GM19463 (cell line): ENCODE measurements around the gene KIF5C.

Source experiments
- ATAC-seq: cut with Tn5 transposase; IDR thresholded peaks from one replicate; pipeline ENCODE4 v1.9.1; 2021; ENCODE audit warnings: mild to moderate bottlenecking, moderate library complexity; ENCODE audit not compliant: unreplicated experiment

KIF5C gene

DNA sequence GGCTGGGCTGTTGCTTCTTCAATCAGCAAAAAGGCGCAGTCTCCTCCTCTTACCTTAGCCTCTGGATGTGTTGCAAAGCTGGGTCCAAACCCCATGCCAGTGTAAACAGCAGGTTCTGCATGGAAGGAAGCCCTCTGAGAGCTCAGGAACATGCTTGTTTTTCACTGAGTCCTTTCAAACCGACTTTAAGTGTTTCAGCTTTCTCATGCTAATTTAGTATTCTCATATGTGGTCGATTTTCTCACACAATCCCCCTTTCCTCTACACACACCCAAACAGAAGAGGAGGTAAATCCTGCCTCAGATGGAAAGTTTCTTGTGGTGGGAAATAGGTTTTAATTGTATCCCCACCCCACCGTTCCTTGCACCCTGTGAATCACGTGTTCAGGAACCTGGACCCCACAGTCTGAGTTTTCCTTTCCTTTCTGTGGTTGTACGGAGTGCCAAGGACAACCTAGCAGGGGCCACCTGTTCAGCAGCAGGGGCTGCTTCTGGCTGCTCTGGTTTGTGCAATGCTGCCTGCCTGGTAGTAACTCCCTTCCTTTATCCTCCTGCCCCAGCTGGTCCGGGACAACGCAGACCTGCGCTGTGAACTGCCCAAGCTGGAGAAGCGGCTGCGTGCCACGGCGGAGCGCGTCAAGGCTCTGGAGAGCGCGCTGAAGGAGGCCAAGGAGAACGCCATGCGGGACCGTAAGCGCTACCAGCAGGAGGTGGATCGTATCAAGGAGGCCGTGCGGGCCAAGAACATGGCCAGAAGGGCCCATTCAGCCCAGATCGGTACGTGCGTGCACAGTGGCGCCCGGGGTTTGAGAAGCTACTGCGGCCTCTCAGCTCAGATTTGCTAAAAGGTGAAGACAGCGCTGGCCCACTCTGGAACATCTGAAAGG, 134.8 kb downstream of the KIF5C start:
- ATAC-seq = no peak

DNA sequence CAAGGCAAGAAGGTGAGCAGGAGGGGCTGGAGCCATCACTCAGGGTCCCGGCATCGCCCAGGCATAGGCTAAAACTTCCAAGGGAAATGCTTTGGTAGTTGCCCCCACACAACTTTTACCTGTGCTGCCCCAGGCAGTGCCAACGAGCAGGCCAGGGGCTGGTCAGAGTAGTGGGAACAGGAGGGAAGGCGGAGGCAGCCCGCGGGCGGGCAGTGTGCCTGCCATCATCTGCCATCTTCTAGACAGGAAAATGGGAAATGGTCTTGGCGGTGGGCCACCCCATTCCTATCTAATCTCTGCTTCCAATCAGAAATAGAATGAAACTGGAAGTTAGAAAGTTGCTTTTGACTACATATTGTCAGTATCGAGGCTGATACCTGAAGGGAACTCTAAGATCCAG, 137.5 kb downstream of the KIF5C start:
- ATAC-seq = no peak

DNA sequence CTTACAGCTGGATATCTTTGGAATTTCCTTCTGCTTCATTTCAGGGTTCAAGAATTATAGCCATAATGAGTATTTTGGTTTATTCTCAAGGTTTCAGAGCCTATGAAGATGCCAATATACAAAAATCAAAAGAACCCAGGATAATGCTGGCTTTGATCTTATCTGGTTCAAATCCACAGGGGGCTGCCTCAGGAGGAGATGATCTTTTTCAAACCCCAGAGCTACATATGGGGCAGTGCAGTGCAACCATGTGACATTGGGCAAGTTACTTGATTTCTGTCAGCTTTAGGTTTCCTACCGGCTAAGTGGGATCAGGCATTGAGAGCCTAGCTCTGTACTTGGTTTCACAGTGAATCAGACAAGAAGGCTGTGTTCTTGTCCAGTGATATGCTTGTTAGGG, 140.5 kb downstream of the KIF5C start:
- ATAC-seq = no peak

DNA sequence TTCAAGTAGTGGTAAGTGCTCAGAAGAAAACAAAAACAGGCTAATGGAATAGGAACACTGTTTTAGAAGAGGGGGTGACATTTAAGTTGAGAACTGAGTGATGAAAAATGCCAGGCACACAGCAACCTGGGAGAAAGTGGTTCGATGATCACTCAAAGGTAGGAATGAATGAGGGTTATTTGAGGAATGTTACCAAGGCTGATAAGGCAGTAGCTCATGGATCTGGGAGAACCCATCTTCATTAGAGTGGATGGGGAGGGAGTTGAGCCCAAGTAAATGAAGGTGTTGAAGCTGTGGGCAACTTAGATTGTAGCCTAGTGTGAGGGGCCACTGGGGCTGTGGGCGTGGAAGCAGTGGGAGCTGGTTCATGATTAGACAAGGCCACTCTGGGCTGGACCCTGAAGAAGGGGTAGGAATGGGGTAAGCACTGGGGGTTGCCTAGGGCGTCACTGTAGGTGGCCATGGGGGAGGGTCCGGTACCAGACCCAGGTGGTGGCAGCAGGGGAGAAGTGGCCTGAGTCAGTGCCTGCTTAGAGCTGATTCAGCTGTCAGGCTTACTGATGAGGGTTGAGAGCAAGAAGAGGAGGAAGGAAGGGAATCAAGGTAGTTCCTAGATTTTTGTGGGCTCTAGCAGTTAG, 141.0 kb downstream of the KIF5C start:
- no peak for ATAC-seq

DNA sequence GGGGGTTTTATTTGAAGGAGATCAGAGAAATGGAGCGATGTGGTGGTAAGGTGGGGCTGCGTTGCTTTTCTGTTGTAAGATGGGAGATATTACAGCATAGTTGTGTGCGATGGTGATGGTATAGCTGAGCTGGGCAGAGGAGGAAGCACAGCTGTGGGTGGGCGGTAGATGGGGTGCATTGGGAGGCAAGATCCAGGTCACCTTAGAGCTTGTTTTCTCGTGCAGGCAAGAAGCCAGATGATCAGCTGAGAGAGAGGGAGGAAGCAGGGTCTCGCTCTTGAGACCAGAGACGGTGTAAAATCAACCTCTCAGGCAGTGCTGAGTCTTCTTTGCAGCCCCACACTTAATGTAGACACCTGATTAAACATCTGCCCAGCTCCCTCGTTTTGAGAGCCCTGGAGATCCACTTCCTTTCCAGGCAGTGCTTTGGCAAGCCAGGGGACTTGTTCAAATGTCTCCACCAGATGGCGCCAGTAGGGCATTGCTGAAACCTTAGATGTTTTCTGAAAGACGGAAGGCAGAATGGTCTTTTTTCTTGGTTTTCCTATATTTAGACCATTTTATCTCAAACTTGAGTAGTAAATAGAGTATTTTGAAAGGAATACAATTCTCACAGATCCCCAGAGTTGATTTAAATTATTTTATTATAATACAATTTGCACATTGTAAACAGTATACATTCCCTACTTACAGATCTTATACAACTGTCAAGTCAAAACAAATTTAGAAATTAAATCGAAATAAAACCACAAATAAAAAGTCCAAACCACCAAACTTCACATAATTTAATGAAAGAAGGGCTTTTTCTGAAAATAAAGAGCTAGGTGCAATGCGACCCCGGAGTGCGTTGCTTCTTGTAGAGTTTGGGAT, 142.3 kb downstream of the KIF5C start:
- no peak for ATAC-seq

- no peak for ATAC-seq
Observed at GRCh38 chr2:149018981-149019380, 144.0 kb downstream of the KIF5C start.

- ATAC-seq = no peak
Observed at GRCh38 chr2:149019768-149020167, 144.7 kb downstream of the KIF5C start.

- ATAC-seq = peak; percentile 48
Observed at GRCh38 chr2:149020432-149020851, 145.4 kb downstream of the KIF5C start.

GRCh38 chr2:149021271-149021719, 146.3 kb downstream of the KIF5C start:
- ATAC-seq = peak; percentile 41

- peak; percentile 51 for ATAC-seq
Observed at GRCh38 chr2:149021761-149022160, 146.7 kb downstream of the KIF5C start.

- ATAC-seq = no peak
Observed at GRCh38 chr2:149023091-149023490, 148.1 kb downstream of the KIF5C start.

- no peak for ATAC-seq
Observed at GRCh38 chr2:149027590-149028250, 152.7 kb downstream of the KIF5C start.

DNA sequence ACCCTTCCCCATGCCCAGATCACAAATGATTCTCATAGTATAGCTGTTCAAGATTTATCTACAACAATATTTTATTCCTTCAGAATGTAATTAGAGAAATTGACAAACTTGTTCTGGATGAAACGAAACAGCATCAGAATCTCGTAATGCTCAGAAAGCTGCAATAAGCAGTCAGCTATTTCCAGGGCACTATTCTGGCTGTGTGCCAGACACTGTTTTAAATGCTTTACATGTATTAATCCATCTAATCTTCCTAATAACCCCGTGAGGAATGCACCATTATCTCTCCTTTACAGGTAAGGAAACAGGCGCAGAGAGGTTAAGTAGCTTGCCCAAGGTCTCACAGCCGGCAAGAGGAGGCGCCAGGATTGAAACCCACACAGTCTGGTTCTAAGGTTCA, 153.3 kb downstream of the KIF5C start:
- no peak for ATAC-seq

GRCh38 chr2:149028891-149029290, 153.9 kb downstream of the KIF5C start:
- no peak for ATAC-seq

DNA sequence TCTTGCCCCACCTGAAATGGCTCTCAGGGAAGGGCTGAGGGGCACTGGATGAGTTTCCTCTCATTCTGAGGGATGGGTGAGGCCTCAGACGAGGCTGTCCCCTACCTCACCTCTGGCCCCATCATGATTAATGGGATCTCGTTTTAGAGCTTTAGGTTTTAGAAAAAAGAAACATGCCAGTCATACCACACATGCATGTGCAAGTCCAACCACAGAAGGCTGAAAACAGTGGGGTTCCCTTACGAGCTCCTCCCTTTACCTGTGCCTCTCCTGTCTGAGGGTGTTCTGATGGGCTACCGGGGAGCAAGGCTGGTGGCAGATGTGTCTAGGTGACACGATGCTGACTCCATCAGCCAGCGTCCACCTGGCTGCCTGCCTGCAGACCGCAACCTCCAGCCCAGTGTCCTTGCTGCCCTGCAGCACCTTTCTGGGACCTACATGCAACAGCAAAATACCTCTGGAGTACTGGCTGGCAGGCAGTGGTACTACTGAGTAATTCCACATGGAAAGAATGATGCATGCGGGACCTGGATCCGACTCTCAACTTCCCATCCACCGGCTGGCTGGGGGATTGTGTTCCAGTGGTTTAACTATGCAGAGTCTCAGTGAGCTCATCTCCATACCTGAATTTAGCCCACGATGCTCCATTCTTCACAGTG, 154.4 kb downstream of the KIF5C start:
- no peak for ATAC-seq

DNA sequence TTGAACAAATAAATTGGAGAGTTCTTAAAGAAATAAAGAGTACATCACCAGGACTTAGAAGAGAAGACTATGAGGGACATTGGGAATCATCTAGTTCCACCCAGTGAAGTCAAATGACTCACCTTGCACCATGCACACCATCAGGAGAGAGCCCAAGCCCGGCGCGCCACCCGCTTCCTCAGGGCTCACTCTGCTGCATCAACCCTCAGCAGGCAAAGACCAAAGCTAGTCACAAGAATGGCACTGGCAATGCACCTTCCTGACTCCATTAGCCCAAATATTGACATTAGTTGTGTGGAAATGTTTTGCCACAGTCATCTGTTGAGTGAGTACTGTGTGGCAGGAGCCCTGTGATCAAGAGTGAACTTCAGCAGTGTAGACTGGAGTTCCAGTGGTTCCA, 156.4 kb downstream of the KIF5C start:
- ATAC-seq = no peak

DNA sequence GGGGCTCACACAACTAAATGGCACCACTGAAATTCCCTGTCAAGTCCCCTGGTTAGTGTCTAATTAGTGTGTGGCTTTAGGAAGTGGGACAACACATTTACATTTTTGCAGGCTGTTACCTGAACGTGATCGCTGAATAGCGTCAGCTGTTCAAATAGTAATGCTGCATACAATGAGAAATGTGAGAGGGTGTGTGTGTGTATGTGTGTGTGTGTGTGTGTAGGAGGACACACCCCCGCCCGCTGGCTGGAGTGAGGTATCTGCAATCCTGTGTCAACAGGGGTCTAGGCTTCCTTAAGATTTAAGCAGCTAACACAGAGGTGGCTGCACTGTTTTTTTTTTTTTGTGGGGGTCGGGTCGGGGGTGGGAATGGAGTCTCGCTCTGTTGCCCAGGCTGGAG, 158.7 kb downstream of the KIF5C start:
- ATAC-seq = no peak

DNA sequence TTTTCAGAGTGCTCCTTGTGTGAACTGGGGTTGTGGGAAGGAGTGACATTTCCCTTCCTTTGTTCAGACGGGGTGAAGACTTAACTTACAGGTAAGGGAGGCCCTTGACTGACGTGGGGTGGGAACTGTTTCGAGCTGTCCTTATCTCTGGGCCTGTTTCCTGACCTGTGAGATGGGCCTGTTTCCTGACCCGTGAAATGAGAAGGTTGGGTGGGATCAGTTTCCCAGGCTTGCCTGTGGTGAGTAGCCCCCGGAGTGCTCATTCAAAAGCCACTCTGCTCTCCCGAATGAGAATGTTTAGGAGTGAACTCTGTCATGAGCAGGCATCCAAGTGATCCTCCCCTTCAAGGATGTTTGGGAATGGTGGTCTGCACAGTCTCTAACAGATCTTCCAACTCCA, 159.4 kb downstream of the KIF5C start:
- no peak for ATAC-seq

DNA sequence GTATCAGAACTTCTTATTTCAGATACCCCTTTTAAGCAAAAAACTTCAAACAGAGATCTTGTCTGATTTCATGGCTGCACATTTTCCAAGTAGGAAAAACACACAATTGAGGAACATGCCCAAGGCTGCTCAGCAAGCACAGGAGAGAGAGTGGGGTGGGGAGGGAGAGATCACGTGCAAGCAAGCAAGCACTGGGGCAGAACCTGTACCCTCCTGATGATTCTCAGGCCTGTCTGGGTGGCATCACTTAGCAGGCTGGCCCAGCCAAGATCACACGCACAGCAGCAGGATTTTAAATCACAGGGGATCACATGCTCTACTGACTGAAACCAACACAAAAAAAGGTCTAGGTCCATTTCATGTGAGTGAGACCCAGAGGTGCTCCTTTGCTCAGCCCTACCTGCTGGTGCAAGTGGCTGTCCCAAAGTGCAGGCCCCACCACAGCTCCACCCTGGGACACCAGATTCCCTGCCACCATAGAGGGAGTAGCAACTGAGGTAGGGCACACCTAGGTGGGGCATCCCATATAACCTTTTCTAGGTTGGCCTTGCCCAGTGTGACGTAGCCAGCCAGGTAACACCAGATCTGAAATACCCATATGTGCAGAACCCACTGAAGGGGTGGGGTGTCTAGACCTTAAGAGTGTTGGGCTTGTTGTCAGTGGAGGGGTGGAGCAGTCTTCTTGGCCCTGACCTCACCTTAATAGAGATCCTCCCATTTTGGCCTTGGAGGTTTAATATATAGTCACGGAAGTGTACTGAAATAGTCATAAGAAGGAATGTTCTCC, 161.7 kb downstream of the KIF5C start:
- ATAC-seq = no peak
